HG03139 (cell line): Measurements from ENCODE around the gene B4GALT2.

Source experiments
- ATAC-seq: cut with Tn5 transposase; IDR thresholded peaks from one replicate; pipeline ENCODE4 v1.9.1; 2021; ENCODE audit not compliant: unreplicated experiment

The B4GALT2 gene

GRCh38 chr1:43946236-43947060 lies 32.6 kb upstream of the B4GALT2 start, which contains the start of gene IPO13:
TSS of gene IPO13 (plus strand) at chr1:43946950. CDS start at chr1:43947601, 651 bp downstream.
- ATAC-seq: peak; percentile 91

- ATAC-seq: no peak
These were observed 31.7 kb upstream of the B4GALT2 start for GRCh38 chr1:43947061-43947873.

GRCh38 chr1:43947874-43948437 lies 31.1 kb upstream of the B4GALT2 start:
- ATAC-seq: no peak

DNA sequence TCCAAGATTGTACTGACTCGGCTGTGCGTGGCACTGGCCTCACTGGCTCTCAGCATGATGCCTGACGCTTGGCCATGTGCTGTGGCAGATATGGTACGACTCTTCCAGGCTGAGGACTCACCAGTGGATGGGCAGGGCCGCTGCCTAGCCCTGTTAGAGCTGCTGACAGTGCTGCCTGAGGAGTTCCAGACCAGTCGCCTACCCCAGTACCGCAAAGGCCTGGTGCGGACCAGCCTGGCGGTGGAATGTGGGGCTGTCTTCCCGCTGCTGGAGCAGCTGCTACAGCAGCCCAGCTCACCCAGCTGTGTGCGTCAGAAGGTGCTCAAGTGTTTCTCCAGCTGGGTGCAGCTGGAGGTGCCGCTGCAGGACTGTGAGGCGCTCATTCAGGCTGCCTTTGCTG lies 29.3 kb upstream of the B4GALT2 start:
- no peak for ATAC-seq

DNA sequence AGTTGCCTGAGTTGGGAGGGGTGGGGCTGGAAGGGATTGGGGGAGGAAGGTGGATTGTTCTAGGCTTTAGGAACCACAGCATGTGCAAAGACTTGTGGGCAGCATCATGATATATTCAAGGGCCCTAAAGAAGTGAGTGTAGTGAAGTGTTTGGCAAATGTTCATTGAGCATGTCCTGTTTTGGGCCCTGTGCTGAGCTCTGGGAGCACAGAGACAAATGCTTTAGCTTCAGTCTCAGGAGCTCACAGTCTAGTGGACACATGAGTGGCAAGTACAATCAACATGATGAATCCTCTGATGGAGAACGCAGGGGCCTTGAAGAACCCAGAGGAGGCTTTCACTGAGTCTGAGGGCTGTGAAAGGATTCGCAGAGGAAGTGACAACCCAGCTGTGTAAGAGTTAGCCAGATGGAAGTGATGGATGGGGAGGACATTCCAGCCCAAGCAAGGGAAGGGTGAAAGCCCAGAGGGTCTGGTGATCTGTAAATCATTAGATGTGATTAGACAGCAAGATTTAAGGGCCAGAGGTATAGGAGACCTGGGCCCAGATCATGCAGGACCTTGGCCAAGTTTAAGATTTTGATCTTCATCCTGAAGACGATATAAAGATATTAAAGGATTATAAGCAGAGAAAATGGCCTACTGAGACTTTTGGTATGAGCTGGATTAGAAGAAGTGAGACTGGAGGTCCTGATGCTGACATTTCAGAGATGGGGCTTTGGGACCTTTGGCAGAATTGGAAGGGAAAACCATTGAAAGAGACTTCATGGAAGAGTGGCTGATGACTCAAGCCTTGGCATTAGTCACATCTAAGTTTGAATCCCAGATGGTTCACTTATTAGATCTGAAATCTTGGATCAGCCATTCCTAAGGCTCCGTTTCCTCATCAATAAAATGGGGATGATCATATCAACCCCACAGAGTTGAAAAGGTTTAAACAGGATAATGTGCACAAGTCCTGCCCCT lies 27.7 kb upstream of the B4GALT2 start:
- no peak for ATAC-seq

GRCh38 chr1:43952731-43953346 lies 26.2 kb upstream of the B4GALT2 start:
- no peak for ATAC-seq

- no peak for ATAC-seq
These were observed 25.6 kb upstream of the B4GALT2 start for GRCh38 chr1:43953361-43953760.

GRCh38 chr1:43954036-43954435 lies 25.0 kb upstream of the B4GALT2 start:
- no peak for ATAC-seq

GRCh38 chr1:43956234-43956633 lies 22.8 kb upstream of the B4GALT2 start:
- ATAC-seq: no peak

DNA sequence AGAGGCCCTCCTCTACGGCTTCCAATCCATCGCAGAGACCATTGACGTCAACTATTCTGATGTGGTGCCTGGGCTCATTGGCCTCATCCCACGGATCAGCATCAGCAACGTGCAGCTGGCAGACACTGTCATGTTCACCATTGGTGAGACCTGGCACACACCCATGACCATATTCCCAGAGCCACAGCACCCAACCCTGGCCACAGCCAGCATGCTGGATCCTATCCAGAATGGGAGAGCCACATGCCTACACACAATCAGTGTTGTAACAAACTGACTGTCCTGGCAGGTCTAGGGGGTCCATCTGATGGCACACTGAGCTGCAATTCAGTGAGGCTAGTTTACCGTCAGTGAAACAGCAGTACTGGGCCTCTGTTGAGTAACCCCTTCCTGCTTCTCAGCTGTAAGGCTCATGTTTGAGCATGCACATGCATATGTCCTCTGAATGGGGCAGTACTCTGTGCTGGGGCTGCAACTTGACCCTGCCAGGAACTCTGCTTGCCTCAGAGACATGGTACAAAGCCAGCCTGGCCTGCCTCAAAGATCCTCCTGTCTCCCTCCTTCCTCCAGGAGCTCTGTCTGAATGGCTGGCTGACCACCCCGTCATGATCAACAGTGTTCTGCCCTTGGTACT lies 21.5 kb upstream of the B4GALT2 start:
- no peak for ATAC-seq

GRCh38 chr1:43958351-43959255 lies 20.4 kb upstream of the B4GALT2 start:
- no peak for ATAC-seq

- ATAC-seq: no peak
These were observed 18.2 kb upstream of the B4GALT2 start for GRCh38 chr1:43960798-43961197.

DNA sequence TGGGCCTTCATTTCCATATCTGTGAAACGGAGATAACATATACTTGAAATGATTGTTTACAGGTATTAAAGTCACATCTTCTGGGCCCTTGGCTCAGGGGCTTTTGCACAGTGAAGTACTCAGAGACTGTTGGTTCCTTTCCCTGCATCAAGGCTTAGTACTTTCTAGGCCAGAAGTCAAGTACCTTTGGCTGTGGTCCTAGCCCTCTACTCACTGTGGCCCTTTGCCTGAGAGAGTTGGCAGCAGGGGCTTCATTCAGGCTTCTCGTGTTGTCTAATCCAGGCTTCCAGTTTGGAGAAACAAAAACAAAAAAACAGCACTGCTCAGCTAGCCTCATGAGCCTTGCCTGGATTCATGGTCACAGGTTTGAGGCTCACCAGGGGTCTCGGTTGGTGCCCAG lies 17.3 kb upstream of the B4GALT2 start:
- ATAC-seq: no peak

- ATAC-seq: no peak
These were observed 16.7 kb upstream of the B4GALT2 start for GRCh38 chr1:43962324-43962723.

DNA sequence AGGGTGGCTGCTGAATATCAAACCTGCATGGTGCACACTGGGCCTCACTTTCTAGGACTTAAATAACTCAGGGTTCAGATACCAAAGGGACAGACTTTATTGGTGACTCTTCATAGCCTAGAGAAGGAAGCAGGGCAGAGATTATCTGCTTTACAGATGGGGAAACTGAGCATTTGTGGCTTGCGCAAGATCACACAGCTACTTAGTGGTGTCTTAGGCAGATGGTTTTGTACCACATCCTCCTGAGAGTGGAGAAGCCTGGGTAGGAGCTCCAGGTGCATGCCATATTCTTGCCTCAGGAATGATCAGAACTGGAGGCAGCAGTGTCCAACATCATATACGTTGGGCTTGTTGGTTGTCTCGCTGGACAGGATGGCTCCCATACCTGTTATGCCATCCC lies 16.0 kb upstream of the B4GALT2 start:
- ATAC-seq: no peak

DNA sequence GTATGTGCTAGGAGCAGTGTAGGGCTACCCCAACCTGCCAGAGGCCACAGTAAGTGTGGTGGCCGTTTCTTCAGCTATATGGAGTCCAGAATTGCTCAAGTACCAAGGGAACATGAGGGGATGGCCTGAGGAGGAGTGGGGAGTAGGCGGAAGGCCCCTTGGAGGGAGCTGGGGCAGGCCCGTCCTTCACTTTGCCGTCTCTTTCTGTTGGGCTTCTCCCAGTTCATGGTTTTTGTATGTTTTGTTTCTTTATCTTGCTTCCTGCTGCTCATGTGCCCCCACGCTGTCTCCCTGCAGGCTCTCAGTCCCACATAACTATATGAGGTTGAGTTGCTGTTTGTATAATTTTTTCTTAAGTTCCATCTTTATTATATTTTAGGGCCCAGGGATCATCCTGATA lies 15.1 kb upstream of the B4GALT2 start:
- ATAC-seq: no peak

DNA sequence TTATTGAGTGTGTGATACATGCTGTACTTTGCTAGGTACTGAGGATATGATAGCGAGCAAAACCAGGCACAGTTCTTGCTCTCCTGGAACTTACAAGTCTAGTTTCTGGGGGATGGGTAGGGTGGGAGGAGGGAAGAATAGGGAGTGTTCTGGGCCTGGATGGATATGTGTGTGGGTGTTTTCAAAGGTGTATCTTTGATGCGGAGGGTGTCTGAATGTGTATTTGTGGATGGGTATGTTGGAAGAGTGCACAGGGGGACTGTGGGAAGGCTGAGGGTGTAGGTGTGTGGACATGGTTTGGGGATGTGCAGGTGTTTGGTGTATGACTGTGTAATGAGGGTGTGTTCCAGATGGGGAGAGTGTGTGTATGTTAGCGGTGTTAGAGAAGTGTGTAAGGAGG lies 13.7 kb upstream of the B4GALT2 start:
- ATAC-seq: no peak

DNA sequence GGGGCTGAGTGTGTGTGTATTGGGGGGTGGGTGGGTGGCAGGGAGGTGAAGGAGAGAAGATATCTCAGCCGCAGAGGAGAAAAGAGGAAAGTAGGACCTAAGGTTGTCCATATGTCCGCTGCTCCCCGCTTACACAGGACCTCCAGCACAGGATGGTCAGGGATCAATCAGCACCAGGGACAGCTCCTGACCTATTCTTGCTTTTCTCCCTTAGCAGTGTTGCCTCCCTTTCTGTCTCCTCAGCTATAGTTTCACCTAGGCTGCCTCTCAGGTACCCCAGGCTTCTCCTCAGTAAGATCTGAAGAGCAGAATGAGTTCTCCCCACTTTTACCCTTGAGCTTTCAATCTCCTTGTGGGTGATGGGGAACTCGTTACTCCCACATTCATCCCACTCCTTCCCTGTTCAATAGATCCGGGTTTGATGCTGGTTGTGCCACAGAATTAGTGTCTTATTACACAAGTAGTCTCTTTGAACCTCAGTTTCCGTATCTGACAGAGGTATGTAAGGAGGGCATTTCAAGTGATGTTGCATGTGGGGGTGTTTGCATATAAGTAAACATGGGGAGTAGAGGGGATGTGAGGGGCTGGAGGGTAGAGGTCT lies 10.6 kb upstream of the B4GALT2 start:
- ATAC-seq: no peak
